Thyroid gland (tissue), 4 donors: ENCODE results near the gene GUF1.

ENCODE experiments used
- CTCF ChIP-seq, 6 experiments: fragments of 200-600 bp in 3 of 6; fragments of 450-650 bp in 3 of 6; sonication (generic) in 3 of 6; IDR thresholded peaks; one replicate each; pipeline ENCODE4 v1.5.1; 2016 to 2019; ENCODE audit warnings: antibody characterized with exemption in 6 of 6, mild to moderate bottlenecking in 2 of 6, inconsistent platforms in 1 of 6, moderate library complexity in 1 of 6
- POLR2A ChIP-seq, 2 donors: fragments of 450-650 bp; IDR thresholded peaks; one replicate each; pipeline ENCODE4 v1.6.1; 2017; ENCODE audit warnings: antibody characterized with exemption in 2 of 2, mild to moderate bottlenecking in 2 of 2, moderate library complexity in 1 of 2

GRCh38 chr4:44670506-44671199 is 7.6 kb upstream of the GUF1 start:
- TF ChIP-seq CTCF (IDR thresholded peaks at IDR 0.05) (no peak), POLR2A (IDR thresholded peaks at IDR 0.05) (no peak)
